ENCODE data around the gene PTBP1.

Gene PTBP1

DNA sequence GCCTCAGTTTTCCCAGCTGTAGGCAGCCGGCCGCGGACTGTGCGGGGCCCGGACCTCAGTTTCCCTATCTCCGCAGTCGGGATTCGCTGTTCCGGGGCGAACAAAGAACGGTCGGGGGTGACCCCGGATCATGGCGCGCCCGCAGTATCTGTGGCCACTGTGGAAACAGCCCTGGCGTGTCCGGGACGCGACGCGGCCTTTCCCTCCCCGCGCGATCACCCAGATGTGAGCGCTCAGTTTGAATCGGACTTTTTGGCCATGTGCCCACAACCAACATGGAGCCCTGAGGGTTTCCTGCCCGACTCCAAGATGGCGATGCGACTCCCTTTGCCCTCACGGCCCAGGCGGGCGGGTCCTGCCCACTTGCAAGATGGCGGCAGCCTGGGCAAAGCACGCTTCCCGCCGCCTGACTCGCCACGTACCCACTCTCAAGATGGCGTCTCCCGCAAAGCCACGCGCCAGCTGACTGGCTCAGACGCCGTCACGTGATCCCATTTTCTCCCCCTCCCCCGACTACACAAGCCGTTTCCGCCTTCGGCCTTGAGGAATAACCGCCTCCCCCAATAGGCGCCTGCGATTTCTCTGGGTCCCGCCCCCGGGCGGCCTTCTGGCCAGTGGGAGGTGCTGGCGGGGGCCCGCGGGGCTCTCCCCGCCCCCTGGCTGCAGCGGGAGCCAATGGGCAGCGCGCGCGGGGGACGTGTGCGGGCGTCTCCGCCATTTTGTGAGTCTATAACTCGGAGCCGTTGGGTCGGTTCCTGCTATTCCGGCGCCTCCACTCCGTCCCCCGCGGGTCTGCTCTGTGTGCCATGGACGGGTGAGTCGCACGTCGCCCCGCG lies at the start of gene PTBP1:
Gene PTBP1 (plus strand): TSS at position 761 of the 836 bp plus-strand sequence. CDS start 46 bp downstream, at position 807.
- peak; percentile 99 for DNase-seq

DNA sequence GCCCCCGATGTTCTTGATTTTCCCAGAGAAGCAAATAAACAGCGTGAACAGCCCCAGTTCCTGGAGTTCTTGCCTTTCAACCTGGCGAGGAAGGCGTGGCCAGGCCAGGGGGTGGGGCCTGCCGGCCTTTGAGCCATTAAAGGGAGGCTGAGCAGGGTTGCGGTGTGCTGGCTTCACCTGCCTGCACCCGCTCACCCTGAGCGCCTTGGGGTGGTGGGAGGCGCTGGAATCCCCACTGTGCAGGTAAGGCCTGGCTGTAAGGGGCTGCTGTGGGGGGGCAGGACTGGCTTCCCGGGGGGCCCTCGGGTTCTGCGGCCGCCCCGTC lies 49.0 kb upstream of the PTBP1 start:
- no peak for DNase-seq

DNA sequence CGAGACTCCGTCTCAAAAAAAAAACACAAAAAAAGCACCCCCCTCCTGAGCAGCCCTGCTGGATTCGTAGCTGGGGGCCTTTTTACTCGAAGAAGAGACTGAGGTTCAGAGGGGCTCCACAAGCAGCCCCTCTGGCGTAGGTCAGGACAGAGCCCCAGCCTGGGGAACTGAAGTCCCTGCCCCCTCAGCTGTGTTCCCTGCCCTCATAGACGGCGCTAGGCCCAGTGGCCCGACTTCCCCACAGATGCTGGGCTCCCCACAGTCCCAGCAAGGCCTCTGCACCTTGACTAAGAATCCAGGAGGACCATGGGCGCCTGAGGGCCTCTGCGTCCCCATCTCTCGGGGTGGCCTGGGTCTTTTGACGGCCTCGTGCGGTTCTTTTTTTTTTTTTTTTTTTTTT lies 47.4 kb upstream of the PTBP1 start:
- no peak for DNase-seq

DNA sequence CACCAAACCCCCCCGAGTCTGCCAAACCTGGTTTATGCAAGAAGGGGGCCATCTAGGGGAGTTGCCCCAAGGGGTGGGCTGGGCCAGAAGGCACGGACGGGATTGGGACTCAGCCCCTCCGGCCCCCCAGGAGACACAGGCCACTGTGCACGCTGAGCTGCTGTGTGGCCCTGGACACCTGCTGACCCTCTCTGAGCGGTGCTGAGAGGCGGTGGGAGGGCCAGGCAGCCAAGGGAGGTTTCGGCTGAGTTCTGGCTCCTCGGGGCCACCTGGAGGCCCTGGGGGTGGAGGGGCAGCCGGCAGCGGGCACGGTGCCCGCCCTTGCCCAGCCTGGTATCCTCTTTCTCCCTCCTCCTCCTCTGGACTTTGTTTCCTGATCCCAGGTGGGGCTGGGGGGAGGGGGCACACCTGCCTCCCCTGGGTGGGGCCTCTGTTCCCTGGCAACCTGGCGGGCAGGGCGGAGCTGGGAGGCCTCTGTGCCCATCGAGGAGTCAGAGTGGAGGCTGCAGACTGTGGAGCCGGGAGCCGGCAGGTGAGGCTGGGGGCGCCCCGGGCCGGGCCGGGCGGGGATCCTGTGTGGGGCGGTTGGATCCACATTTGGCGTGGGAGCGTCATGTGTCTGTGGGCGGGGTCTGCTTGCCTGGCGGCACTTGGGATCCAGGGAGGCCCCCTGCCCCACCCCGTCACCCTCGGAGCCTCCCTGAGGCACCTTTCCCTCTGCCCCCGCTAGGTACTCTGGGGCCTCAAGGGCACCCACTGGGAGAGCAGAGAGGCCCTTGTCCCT lies 46.4 kb upstream of the PTBP1 start, which contains the start of gene MISP:
Gene MISP (plus strand): TSS at position 473 of the 784 bp plus-strand sequence. CDS start 5,835 bp downstream, outside the sequence.
- no peak for DNase-seq

DNA sequence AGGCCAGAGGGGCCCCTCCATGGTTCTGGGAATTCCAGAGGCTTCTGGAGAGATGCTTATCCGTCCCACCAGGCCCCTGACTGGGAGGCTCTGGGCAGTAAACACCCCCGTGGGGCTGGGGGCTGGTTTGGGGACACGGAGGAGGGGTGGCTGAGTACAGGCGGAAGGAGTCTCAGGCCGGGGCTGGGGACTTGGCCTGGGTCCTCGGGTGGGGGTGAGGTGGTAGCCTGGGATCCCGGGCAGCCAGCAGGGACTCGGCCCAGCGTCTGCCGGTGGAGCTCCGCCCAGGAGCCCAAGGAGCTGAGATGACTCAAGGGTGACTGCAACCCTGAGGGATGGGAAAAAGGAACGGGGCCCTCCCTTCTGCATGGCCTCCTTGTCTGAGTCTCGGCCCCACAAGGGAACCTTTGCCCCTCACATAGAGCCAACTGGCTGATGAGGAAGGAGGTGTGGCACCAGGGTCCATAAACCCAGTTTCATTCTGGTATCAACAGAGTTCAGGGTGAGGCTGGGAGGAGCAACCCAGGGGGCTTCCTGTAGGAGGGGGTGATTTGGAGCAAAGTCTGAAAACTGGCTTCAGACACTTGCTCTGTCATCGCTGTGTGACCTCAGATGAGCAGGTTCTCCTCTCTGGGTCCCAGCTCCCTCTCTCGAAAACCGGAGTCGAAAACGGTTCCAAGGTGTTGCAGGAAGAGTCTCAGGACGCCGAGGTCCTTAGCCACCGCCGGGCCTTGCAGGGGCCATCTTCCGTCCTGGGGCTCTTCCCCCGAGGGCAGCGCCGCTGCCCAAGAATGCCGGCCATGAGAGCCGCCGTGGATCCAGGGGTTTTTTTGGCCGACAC lies 45.5 kb upstream of the PTBP1 start:
- no peak for DNase-seq

DNA sequence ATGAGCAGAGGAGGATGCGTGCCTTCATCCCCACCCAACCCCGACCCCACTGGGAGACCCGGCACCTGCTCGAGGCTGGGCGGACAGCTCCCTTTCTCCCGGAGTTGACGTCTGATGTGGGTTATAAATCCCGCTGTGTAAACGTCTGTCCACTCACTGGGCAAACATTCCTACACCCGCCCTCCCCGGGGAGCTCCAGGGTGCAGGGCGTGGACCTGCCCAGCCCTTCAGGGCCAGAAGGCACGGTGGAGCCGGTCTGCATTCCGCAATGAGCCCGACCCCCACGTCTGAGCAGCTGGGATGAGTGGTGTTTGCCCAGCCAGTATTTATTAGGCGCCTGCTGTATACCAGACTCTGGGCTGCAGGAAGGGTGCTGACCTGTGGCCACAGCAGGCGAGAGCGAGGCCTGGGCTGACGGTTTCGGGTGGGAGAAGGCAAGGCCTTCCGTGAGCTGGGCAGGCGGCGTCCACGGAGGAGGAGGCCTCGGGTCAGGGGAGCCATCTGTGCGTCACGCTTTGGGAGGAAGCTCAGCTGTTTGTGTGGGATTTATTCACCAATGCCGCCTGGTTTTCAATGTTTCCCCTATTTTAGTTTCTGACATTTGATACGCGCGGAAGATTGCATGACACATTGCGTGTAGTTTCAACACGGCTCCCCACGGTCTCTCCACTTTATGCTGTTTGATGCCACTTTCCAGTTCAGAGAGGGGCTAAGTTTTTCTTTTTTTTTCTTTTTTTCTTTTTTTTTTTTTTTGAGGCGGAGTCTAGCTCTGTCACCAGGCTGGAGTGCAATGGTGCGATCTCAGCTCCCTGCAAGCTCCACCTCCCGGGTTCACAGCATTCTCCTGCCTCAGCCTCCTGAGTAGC lies 44.4 kb upstream of the PTBP1 start:
- no peak for DNase-seq

DNA sequence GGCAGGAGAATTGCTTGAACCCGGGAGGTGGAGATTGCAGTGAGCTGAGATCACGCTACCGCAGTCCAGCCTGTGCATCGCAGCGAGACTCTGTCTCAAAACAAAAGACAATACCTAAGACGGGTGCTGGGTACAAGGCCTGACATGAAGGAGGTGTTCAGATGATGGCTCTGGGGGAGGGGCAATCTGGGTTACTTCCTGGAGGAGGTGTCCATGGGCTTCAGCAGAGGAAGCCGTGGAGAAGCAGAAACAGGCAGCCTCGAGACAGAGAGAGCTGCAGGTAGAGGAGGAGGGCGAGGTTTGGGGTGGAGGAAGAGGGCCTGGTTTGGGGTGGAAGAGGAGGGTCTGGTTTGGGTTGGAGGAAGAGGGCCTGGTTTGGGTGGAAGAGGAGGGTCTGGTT lies 42.7 kb upstream of the PTBP1 start:
- no peak for DNase-seq

DNA sequence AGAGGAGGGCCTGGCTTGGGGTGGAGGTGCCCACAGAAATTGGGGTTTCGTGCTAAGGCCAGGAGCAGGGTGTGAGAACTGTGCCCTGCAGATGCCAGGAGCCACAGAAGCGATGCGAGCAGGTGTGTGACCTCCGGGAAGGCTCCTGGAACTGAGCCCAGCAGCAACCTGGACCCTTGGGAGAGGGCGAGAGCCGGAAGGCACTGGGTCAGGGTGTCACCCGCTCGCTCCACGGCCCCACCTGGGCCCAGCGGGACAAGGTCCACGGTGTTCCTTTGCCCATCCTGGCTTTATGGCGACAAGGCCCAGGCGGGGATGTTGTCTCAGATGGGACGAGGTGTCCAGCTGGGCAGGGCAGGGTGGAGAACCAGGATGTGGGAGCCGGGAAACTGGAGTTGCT lies 42.2 kb upstream of the PTBP1 start:
- no peak for DNase-seq

DNA sequence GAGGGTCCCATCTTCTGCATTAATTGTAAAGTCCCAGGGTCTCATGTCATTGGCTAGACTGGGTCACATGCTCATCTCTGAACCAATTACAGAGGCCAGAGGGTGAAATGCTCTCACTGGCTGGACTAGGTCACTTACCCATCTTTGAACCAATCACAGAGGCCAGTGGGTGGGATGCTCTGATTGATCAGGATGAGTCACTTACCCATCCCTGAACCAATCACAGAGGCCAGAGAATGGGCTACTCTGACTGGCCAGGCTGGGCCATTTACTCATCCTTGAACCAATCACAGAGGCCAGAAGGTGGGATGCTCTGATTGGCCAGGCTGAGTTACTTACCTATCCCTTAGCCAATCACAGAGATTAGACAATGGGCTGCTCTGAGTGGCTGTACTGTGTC lies 41.0 kb upstream of the PTBP1 start:
- DNase-seq, result no peak

DNA sequence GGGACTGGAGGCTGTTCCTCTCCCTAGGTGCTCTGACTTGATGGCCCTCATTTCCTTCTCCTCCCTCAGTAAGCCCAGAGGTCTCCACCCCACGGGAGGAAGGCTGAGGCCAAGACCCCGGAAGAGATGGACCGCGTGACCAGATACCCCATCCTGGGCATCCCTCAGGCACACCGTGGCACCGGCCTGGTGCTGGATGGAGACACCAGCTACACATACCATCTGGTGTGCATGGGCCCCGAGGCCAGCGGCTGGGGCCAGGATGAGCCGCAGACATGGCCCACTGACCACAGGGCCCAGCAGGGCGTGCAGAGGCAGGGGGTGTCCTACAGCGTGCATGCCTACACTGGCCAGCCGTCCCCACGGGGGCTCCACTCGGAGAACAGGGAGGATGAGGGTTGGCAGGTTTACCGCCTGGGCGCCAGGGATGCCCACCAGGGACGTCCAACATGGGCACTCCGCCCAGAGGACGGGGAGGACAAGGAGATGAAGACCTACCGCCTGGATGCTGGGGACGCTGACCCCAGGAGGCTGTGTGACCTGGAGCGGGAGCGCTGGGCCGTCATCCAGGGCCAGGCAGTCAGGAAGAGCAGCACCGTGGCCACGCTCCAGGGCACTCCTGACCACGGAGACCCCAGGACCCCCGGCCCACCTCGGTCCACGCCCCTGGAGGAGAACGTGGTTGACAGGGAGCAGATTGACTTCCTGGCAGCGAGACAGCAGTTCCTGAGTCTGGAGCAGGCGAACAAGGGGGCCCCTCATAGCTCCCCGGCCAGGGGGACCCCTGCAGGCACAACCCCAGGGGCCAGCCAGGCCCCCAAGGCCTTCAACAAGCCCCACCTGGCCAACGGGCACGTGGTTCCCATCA lies 40.2 kb upstream of the PTBP1 start:
- DNase-seq, result no peak

DNA sequence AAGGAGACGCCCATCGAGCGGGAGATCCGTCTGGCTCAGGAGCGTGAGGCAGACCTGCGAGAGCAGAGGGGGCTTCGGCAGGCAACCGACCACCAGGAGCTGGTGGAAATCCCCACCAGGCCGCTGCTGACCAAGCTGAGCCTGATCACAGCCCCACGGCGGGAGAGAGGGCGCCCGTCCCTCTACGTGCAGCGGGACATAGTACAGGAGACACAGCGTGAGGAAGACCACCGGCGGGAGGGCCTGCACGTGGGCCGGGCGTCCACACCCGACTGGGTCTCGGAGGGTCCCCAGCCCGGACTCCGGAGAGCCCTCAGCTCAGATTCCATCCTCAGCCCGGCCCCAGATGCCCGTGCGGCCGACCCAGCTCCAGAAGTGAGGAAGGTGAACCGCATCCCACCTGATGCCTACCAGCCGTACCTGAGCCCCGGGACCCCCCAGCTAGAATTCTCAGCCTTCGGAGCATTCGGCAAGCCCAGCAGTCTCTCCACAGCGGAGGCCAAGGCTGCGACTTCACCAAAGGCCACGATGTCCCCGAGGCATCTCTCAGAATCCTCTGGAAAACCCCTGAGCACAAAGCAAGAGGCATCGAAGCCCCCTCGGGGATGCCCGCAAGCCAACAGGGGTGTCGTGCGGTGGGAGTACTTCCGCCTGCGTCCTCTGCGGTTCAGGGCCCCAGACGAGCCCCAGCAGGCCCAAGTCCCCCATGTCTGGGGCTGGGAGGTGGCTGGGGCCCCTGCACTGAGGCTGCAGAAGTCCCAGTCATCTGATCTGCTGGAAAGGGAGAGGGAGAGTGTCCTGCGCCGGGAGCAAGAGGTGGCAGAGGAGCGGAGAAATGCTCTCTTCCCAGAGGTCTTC lies 39.2 kb upstream of the PTBP1 start:
- DNase-seq, result no peak

DNA sequence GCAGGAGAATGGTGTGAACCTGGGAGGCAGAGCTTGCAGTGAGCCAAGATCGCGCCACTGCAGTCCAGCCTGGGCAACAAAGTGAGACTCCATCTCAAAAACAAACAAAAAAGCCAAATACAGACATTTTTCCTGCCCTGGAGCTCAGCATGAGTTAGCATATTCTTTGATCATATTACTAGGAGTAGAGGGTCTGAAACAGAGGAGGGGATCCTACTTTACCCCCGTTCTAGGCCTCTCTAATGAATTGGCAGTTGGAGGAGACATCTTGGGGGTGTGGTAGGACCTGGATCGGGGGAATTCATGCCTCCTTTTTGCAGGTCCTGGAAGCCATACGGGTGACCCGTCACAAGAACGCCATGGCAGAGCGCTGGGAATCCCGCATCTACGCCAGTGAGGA lies 34.1 kb upstream of the PTBP1 start:
- DNase-seq, result no peak

DNA sequence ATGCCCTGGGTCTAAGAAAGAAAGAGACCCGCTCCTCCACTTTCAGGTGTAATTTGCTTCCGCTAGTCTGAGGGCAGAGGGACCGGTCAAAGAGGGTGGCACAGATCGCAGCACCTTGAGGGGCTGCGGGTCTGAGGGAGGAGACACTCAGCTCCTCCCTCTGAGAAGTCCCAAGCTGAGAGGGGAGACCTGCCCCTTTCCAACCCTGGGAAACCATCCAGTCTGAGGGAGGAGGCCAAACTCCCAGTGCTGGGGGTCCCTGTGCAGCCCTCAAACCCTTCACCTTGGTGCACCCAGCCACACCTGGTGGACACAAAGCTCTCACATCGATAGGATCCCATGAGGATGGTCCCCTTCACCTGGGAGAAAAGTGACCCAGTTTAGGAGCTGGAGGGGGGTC lies 33.4 kb upstream of the PTBP1 start:
- no peak for DNase-seq

DNA sequence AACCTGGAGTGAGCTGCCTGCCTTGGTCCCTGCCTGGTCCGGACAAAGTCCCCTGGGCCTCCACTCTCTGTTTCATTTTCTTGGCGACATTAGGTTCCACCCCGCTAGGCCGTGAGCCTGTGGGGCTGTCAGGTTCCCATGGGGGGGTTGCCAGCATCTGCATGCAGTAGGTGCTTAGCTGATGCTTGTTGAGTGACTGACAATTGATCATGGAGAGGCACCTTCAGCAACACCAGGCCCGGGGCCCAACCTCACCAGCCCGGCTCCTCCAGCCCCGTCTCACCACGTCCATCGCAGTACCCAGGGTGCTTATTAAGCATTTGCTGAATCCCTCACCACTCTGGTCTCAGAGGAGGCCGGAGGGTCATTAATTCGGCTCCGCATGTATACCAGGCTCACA lies 33.0 kb upstream of the PTBP1 start:
- DNase-seq, result no peak

DNA sequence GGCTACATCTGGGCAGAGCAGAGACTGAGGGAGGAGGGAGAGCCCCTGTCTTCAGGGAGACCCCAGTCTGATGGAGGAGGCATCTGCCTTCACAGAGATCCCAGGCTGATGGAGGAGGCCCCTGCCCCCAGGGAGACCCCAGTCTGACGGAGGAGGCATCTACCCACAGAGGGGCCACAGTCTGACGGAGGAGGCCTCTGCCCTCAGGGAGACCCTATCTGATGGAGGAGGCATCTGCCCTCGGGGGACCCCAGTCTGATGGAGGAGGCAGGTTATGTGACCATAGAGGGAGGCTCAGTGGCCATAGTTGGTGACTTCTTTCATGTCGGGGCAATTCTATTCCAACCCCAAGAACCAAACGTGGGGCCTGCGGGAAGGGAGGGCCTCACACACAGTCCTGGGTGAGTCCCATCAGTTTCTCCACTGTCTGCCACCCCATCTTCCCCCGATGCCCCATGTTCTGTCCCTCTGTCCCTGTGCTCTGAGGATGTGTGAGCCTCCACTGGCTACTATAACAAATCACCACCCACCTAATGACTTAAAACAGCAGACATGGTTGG lies 32.0 kb upstream of the PTBP1 start:
- no peak for DNase-seq

DNA sequence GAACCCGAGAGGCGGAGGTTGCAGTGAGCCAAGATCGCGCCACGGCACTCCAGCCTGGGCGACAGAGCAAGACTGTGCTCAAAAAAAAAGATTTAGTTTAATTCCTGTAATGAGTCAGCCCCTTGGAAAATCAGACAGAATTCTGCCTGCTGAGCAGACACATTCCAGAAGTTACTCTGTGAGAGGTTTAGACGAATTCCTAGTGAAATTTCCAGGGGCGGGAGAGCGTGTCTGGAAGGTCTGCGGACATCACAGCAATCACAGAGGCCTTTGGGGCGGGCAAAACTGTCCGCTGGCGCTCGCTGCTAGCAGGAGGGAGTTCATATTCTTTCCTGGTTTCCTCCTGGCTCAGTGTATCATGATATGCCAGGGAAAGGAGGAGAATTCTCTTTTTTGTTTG lies 28.8 kb upstream of the PTBP1 start:
- no peak for DNase-seq

DNA sequence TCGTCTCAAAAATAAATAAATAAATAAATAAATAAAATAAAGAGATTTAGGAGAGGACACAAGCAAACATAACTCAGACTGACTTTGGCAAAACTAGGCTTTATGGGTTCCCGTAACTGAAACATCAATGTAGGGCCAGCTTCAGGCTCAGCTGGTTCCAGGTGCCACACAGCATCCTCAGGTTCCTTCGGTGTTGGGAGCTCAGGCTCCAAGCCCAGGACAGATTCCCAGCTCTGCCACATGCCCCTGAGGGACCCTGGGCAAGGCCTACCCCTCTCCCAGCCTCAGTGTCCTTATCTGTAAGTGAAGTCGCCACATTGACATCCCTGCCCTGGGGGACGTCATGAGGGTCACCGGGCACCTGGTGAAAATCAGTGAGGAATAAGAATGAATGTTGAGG lies 27.6 kb upstream of the PTBP1 start:
- DNase-seq, result no peak

DNA sequence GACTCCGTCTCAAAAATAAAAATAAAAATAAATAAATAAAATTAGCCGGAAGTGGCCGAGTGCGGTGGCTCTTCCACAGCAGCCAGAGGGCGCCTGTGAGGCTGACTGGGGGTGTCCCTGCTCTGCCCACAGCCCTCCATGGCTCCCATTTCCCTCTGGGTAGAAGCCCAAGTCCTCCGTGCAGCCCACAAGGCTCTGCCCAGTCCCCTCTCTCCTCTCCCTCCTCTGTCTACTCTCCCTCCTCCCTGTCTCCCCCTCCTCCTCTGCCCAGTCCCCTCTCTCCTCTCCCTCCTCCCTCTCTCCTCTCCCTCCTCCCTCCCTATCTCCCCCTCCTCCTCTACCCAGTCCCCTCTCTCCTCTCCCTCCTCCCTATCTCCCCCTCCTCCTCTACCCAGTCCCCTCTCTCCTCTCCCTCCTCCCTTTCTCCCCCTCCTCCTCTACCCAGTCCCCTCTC lies 25.9 kb upstream of the PTBP1 start:
- no peak for DNase-seq

DNA sequence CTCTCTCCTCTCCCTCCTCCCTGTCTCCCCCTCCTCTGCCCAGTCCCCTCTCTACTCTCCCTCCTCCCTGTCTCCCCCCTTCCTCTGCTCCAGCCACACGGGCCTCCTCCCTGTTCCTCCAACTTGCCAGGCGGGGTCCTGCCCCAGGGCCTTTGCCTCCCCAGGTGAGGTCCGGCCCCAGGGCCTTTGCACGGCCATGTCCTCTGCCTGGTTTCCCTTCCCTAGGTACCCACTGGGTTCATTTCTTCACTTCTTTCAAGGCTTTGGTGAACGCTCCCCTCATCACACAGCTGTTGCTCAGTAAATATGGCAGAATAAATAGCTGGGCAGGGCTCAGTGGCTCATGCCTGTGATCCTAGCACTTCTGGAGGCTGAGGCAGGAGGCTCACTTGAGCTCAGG lies 25.2 kb upstream of the PTBP1 start:
- DNase-seq, result no peak

All from NK-92 treated with Interleukin-12 subunit alpha and Interleukin-12 subunit beta, amount 100 ng/mL, for 24 hours (cell line).